Brain microvascular endothelial cell (primary cell): Measurements from ENCODE around the gene DUSP1.

ENCODE experiments used
- DNase-seq: peaks from one replicate; pipeline ENCODE4 v3.0.0-alpha.2; 2020
- H3K27ac ChIP-seq: fragments of 250-450 bp; sonication (Bioruptor Pico); 2 replicates; pipeline ENCODE4 v1.5.1; 2020; ENCODE audit warnings: mild to moderate bottlenecking, moderate library complexity
- H3K27me3 ChIP-seq: fragments of 250-450 bp; sonication (Bioruptor Pico); replicated peaks from 2 replicates; pipeline ENCODE4 v1.5.1; 2020; ENCODE audit warnings: mild to moderate bottlenecking
- H3K36me3 ChIP-seq: fragments of 250-450 bp; sonication (Bioruptor Pico); replicated peaks from 2 replicates; pipeline ENCODE4 v1.5.1; 2020; ENCODE audit warnings: mild to moderate bottlenecking
- H3K4me3 ChIP-seq: 2 replicates; pipeline ENCODE4 v1.5.1; 2011; ENCODE audit warnings: low read depth, mild to moderate bottlenecking, control low read depth, low read length, moderate library complexity
- CTCF ChIP-seq: IDR thresholded peaks from 2 replicates; pipeline ENCODE4 v1.5.1; 2011; ENCODE audit warnings: low read depth, mild to moderate bottlenecking, moderate library complexity, low read length, control low read depth, inconsistent platforms; ENCODE audit errors: missing control alignments
- in situ Hi-C: cut with HindIII; loops from 2 replicates; pipeline ENCODE4 v1.10.0; 2017; ENCODE audit warnings: low sequenced_read_pairs, low pct_ligation_motif_present

Gene DUSP1

DNA sequence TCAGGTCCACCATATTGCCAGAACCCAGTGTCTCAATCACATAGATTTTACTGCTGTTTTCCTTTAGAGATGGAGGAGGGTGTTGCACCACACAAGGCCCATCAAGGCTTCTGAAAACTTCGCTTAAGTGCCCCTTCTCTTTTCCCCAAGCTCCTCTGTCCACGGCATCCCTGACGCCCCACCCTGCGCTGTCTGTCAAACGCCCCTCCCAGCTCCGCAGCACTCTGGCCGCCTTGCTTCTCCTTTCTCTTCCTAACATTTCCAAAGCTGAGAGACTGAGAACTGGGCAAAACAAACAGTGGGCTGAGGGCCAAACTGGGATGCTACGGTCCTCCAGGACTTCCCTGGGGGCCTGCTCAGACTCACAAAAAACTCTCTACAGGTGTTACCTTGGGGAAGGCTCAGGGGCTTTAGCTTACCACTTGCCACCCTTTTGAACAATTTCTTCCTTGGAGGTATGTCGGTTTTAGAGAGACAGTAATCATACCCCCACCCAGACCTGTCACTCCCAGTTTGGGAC is 34.8 kb upstream of the DUSP1 start:
- no peak for DNase-seq
- H3K27ac ChIP-seq, result peak overlapping the region; percentile 10

DNA sequence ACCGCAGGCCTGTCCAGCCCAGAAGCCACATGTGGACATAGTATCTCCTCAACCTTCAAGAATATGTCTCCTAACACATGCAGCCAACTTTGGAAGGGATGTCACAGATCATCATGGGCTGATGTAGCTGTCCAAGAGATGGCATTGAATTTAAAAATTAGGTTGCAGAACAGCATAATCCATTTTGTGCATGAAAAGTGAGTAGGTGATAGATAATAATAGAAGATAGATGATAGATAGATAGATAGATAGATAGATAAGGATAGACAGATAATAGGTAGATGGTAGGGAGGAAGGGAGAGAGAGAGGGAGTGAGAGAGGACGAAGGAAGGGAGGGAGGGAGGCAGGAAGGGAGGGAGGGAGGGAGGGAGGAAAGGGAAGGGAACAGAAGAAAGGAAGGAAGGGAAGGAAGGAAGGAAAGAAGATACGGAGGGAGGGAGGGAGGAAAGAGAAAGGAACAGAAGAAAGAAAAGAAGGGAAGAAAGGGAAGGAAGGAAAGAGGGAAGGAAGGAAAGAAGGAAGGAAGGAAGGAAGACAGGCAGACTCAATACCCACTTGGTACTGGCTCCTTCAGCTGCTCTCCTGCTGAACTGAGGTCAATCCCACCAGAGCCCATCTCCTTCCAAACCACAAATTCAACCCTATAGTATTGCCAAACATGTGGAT is 34.2 kb upstream of the DUSP1 start:
- Histone ChIP-seq H3K36me3 (no peaks in the 10 kb centered on the region), H3K27me3 (no peaks in the 10 kb centered on the region), H3K4me3 (no peak overlapping the region), H3K27ac (no peak overlapping the region)
- no peak for TF ChIP-seq CTCF
- no peak for DNase-seq
- in situ Hi-C loops, result no loop called here

More for the DNA sequence above, 34.8 kb upstream of the DUSP1 start:
- no peaks in the 10 kb centered on the region for H3K36me3 ChIP-seq
- in situ Hi-C loops, result no loop called here
- no peak overlapping the region for H3K4me3 ChIP-seq
- H3K27me3 ChIP-seq, result no peaks in the 10 kb centered on the region
- no peak for TF ChIP-seq CTCF

DNA sequence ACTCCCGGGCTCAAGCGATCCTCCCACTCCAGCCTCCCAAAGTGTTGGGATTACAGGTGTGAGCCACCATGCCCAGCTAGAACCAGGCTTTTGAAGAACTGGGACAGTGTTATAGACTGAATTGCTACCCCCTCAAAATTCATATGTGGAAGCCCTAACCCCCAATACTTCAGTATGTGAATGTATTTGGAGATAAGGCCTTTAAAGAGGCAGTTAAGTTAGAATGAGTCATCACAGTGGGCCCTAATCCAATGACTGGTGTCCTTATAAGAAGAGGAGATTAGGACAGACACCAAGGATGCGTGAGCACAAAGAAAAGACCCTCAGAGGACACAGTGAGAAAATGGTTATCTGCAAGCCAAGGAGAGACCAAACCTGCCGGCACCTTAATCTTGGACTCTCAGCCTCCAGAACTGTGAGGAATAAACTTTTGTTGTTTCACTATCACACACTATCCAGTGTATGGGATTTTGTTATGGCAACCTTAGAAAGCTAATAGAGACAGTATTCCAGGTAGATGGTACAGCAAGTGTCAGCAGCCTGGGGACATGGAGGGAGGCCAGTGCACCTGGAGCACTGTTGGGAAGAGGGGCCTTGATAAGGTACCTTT is 31.7 kb upstream of the DUSP1 start:
- Histone ChIP-seq H3K4me3 (no peak overlapping the region), H3K27ac (peak overlapping the region; percentile 97), H3K36me3 (no peaks in the 10 kb centered on the region), H3K27me3 (no peaks in the 10 kb centered on the region)
- DNase-seq, result peak; percentile 82
- in situ Hi-C loops, result no loop called here
- no peak for TF ChIP-seq CTCF

- Histone ChIP-seq H3K27ac (peak overlapping the region; percentile 97), H3K4me3 (no peak overlapping the region)
- in situ Hi-C loops, result no loop called here
These were observed 31.1 kb upstream of the DUSP1 start for GRCh38 chr5:172802112-172802511.

DNA sequence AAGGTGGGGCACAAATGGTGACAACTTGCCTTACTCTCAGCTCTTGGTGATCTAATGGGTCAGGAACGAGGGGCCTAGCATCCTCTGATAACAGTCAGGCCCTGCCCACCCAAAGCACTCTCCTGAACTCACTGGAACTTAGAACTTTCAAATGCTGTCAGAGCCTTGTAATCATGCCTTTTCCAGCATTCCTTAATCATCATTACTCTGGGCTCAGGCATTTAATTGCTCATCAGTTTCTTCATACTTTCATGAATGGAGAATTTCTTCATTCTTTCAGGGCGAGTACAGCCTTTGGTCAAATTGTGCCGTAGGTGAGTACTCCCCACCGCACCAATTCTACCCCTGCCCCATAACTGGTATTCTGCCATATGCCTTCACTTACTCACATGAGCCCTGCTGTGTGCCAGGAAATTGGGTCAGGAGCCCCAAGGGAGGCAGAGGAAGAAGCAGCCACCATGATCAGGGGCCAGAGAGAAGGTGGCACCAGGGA is 30.2 kb upstream of the DUSP1 start:
- Histone ChIP-seq H3K27ac (peak overlapping the region; percentile 97), H3K4me3 (no peak overlapping the region), H3K27me3 (no peaks in the 10 kb centered on the region), H3K36me3 (no peaks in the 10 kb centered on the region)
- in situ Hi-C loops, result no loop called here
- peak; percentile 94 for DNase-seq
- TF ChIP-seq CTCF, result no peak

More at GRCh38 chr5:172802112-172802511, 31.1 kb upstream of the DUSP1 start:
- no peak for TF ChIP-seq CTCF
- Histone ChIP-seq H3K27me3 (no peaks in the 10 kb centered on the region), H3K36me3 (no peaks in the 10 kb centered on the region)
- DNase-seq, result no peak
